ENCODE data around the gene RWDD1. TPM values are rescaled to one million over a fixed set of nuclear protein-coding genes. Genes with fewer than 3 reads are reported as not detected.

Gene RWDD1
- 10 to 100 TPM; 36.9 to 60.2 (median 44.6) TPM for polyA plus RNA-seq
- long read RNA-seq, donor 1, full-length matches to known transcripts, result 33 of 97 reads
- long read RNA-seq, donor 1, partial matches to known transcripts, result 64 of 97 reads
- long read RNA-seq, donor 1, other reads (novel, unspliced or antisense), result 0 of 97 reads
- long read RNA-seq, donor 2, full-length matches to known transcripts, result 13 of 26 reads
- long read RNA-seq, donor 2, partial matches to known transcripts, result 13 of 26 reads
- long read RNA-seq, donor 2, other reads (novel, unspliced or antisense), result 0 of 26 reads
- long read RNA-seq, donor 3, full-length matches to known transcripts, result 19 of 40 reads
- long read RNA-seq, donor 3, partial matches to known transcripts, result 21 of 40 reads
- long read RNA-seq, donor 3, other reads (novel, unspliced or antisense), result 0 of 40 reads
- long read RNA-seq, donor 4, full-length matches to known transcripts, result 1 of 1 reads
- long read RNA-seq, donor 4, partial matches to known transcripts, result 0 of 1 reads
- long read RNA-seq, donor 4, other reads (novel, unspliced or antisense), result 0 of 1 reads
- long read RNA-seq, donor 5, full-length matches to known transcripts, result 7 of 7 reads
- long read RNA-seq, donor 5, partial matches to known transcripts, result 0 of 7 reads
- long read RNA-seq, donor 5, other reads (novel, unspliced or antisense), result 0 of 7 reads
- long read RNA-seq, donor 6, full-length matches to known transcripts, result 22 of 36 reads
- long read RNA-seq, donor 6, partial matches to known transcripts, result 14 of 36 reads
- long read RNA-seq, donor 6, other reads (novel, unspliced or antisense), result 0 of 36 reads
- long read RNA-seq, donor 7, full-length matches to known transcripts, result 61 of 112 reads
- long read RNA-seq, donor 7, partial matches to known transcripts, result 51 of 112 reads
- long read RNA-seq, donor 7, other reads (novel, unspliced or antisense), result 0 of 112 reads
- long read RNA-seq, donor 8, full-length matches to known transcripts, result 2 of 2 reads
- long read RNA-seq, donor 8, partial matches to known transcripts, result 0 of 2 reads
- long read RNA-seq, donor 8, other reads (novel, unspliced or antisense), result 0 of 2 reads
- long read RNA-seq, donor 9, full-length matches to known transcripts, result 5 of 5 reads
- long read RNA-seq, donor 9, partial matches to known transcripts, result 0 of 5 reads
- long read RNA-seq, donor 9, other reads (novel, unspliced or antisense), result 0 of 5 reads
- long read RNA-seq, donor 10, full-length matches to known transcripts, result 24 of 52 reads
- long read RNA-seq, donor 10, partial matches to known transcripts, result 28 of 52 reads
- long read RNA-seq, donor 10, other reads (novel, unspliced or antisense), result 0 of 52 reads

- Histone ChIP-seq H3K4me3 (ENCODE audit: low read depth in 1 of 3, low read length in 3 of 3) (peak within 1 kb of the TSS; percentile 80 to 96 (median 88)), H3K27me3 (ENCODE audit: control insufficient read depth in 3 of 3, insufficient read depth in 3 of 3, low read length in 3 of 3) (no peaks in the 10 kb centered on the region), H3K9me3 (ENCODE audit: control insufficient read depth in 2 of 2, insufficient read depth in 1 of 2, low read depth in 1 of 2, low read length in 1 of 2) (no peaks in the 10 kb centered on the region), H3K27ac (ENCODE audit: low read depth in 1 of 3, low read length in 2 of 3) (peak within 1 kb of the TSS; percentile 89 to 99 (median 95)), H3K4me1 (ENCODE audit: control insufficient read depth in 3 of 3, insufficient read depth in 2 of 3, low read depth in 1 of 3, low read length in 2 of 3) (peaks cover 0 to 9% (median 2%) of the 10 kb centered on the region in 3 donors), H3K36me3 (ENCODE audit: control insufficient read depth in 3 of 3, insufficient read depth in 2 of 3, low read depth in 1 of 3, low read length in 3 of 3) (peaks cover 0 to 5% (median 2%) of the 10 kb centered on the region in 3 donors)
- DNase-seq, result peak; percentile 98 to 99
- 0% methylated on average over 46 to 62 of the region's 62 CpGs for WGBS, 3 donors
- no peak for FAIRE-seq
Measured at GRCh38 chr6:116570856-116571682, at the start of gene RWDD1. Gene RWDD1, plus strand, starts transcription at chr6:116571504. Its CDS starts 79 bp downstream, at chr6:116571583.

- Histone ChIP-seq H3K4me3 (ENCODE audit: low read depth in 1 of 3, low read length in 3 of 3) (no peak overlapping the region), H3K9me3 (ENCODE audit: control insufficient read depth in 2 of 2, insufficient read depth in 1 of 2, low read depth in 1 of 2, low read length in 1 of 2) (no peaks in the 10 kb centered on the region), H3K27me3 (ENCODE audit: control insufficient read depth in 3 of 3, insufficient read depth in 3 of 3, low read length in 3 of 3) (no peaks in the 10 kb centered on the region), H3K36me3 (ENCODE audit: control insufficient read depth in 3 of 3, insufficient read depth in 2 of 3, low read depth in 1 of 3, low read length in 3 of 3) (no peaks in the 10 kb centered on the region), H3K27ac (ENCODE audit: low read depth in 1 of 3, low read length in 2 of 3) (no peak overlapping the region), H3K4me1 (ENCODE audit: control insufficient read depth in 3 of 3, insufficient read depth in 2 of 3, low read depth in 1 of 3, low read length in 2 of 3) (no peaks in the 10 kb centered on the region)
- FAIRE-seq (no peak), DNase-seq (no peak)
- 95 to 98% (median 96%) methylated on average over 2 of the region's 2 CpGs for WGBS, 3 donors
Measured at GRCh38 chr6:116522896-116523295, 48.4 kb upstream of the RWDD1 start.

- Histone ChIP-seq H3K4me1 (ENCODE audit: control insufficient read depth in 3 of 3, insufficient read depth in 2 of 3, low read depth in 1 of 3, low read length in 2 of 3) (no peaks in the 10 kb centered on the region), H3K4me3 (ENCODE audit: low read depth in 1 of 3, low read length in 3 of 3) (no peak overlapping the region), H3K9me3 (ENCODE audit: control insufficient read depth in 2 of 2, insufficient read depth in 1 of 2, low read depth in 1 of 2, low read length in 1 of 2) (no peaks in the 10 kb centered on the region), H3K36me3 (ENCODE audit: control insufficient read depth in 3 of 3, insufficient read depth in 2 of 3, low read depth in 1 of 3, low read length in 3 of 3) (no peaks in the 10 kb centered on the region), H3K27me3 (ENCODE audit: control insufficient read depth in 3 of 3, insufficient read depth in 3 of 3, low read length in 3 of 3) (no peaks in the 10 kb centered on the region), H3K27ac (ENCODE audit: low read depth in 1 of 3, low read length in 2 of 3) (no peak overlapping the region)
- FAIRE-seq (no peak), DNase-seq (no peak)
- WGBS, 3 donors, result 79 to 90% (median 88%) methylated on average over 2 of the region's 2 CpGs
Measured at GRCh38 chr6:116524236-116524635, 47.1 kb upstream of the RWDD1 start.

- Histone ChIP-seq H3K27ac (ENCODE audit: low read depth in 1 of 3, low read length in 2 of 3) (no peak overlapping the region), H3K4me3 (ENCODE audit: low read depth in 1 of 3, low read length in 3 of 3) (no peak overlapping the region), H3K4me1 (ENCODE audit: control insufficient read depth in 3 of 3, insufficient read depth in 2 of 3, low read depth in 1 of 3, low read length in 2 of 3) (no peaks in the 10 kb centered on the region), H3K27me3 (ENCODE audit: control insufficient read depth in 3 of 3, insufficient read depth in 3 of 3, low read length in 3 of 3) (no peaks in the 10 kb centered on the region), H3K9me3 (ENCODE audit: control insufficient read depth in 2 of 2, insufficient read depth in 1 of 2, low read depth in 1 of 2, low read length in 1 of 2) (no peaks in the 10 kb centered on the region), H3K36me3 (ENCODE audit: control insufficient read depth in 3 of 3, insufficient read depth in 2 of 3, low read depth in 1 of 3, low read length in 3 of 3) (no peaks in the 10 kb centered on the region)
- DNase-seq, result no peak
- 85 to 93% (median 89%) methylated on average over 1 of the region's 1 CpG for WGBS, 3 donors
- no peak for FAIRE-seq
Measured at GRCh38 chr6:116528133-116528532, 43.2 kb upstream of the RWDD1 start.

- no peak for DNase-seq
Measured at GRCh38 chr6:116528780-116529179, 42.5 kb upstream of the RWDD1 start.

GRCh38 chr6:116529466-116530290 is 41.6 kb upstream of the RWDD1 start:
- Histone ChIP-seq H3K9me3 (ENCODE audit: control insufficient read depth in 2 of 2, insufficient read depth in 1 of 2, low read depth in 1 of 2, low read length in 1 of 2) (no peaks in the 10 kb centered on the region), H3K4me1 (ENCODE audit: control insufficient read depth in 3 of 3, insufficient read depth in 2 of 3, low read depth in 1 of 3, low read length in 2 of 3) (no peaks in the 10 kb centered on the region), H3K36me3 (ENCODE audit: control insufficient read depth in 3 of 3, insufficient read depth in 2 of 3, low read depth in 1 of 3, low read length in 3 of 3) (no peaks in the 10 kb centered on the region), H3K27ac (ENCODE audit: low read depth in 1 of 3, low read length in 2 of 3) (no peak overlapping the region), H3K4me3 (ENCODE audit: low read depth in 1 of 3, low read length in 3 of 3) (no peak overlapping the region), H3K27me3 (ENCODE audit: control insufficient read depth in 3 of 3, insufficient read depth in 3 of 3, low read length in 3 of 3) (no peaks in the 10 kb centered on the region)
- DNase-seq (no peak), FAIRE-seq (no peak)
- WGBS, 3 donors, result 76 to 85% (median 79%) methylated on average over 3 of the region's 3 CpGs

More at GRCh38 chr6:116528780-116529179, 42.5 kb upstream of the RWDD1 start:
- no peaks in the 10 kb centered on the region for H3K36me3 ChIP-seq (ENCODE audit: control insufficient read depth in 3 of 3, insufficient read depth in 2 of 3, low read depth in 1 of 3, low read length in 3 of 3)
- whole genome bisulfite sequencing, 3 donors, result 54 to 66% (median 60%) methylated on average over 3 of the region's 3 CpGs
- no peaks in the 10 kb centered on the region for H3K4me1 ChIP-seq (ENCODE audit: control insufficient read depth in 3 of 3, insufficient read depth in 2 of 3, low read depth in 1 of 3, low read length in 2 of 3)
- no peaks in the 10 kb centered on the region for H3K27me3 ChIP-seq (ENCODE audit: control insufficient read depth in 3 of 3, insufficient read depth in 3 of 3, low read length in 3 of 3)
- H3K27ac ChIP-seq (ENCODE audit: low read depth in 1 of 3, low read length in 2 of 3), result no peak overlapping the region
- H3K9me3 ChIP-seq (ENCODE audit: control insufficient read depth in 2 of 2, insufficient read depth in 1 of 2, low read depth in 1 of 2, low read length in 1 of 2), result no peaks in the 10 kb centered on the region
- FAIRE-seq, result no peak
- H3K4me3 ChIP-seq (ENCODE audit: low read depth in 1 of 3, low read length in 3 of 3), result no peak overlapping the region

- FAIRE-seq (no peak), DNase-seq (no peak)
- no peaks in the 10 kb centered on the region for H3K9me3 ChIP-seq (ENCODE audit: control insufficient read depth in 2 of 2, insufficient read depth in 1 of 2, low read depth in 1 of 2, low read length in 1 of 2)
- H3K27ac ChIP-seq (ENCODE audit: low read depth in 1 of 3, low read length in 2 of 3), result no peak overlapping the region
- no peaks in the 10 kb centered on the region for H3K4me1 ChIP-seq (ENCODE audit: control insufficient read depth in 3 of 3, insufficient read depth in 2 of 3, low read depth in 1 of 3, low read length in 2 of 3)
- no peaks in the 10 kb centered on the region for H3K27me3 ChIP-seq (ENCODE audit: control insufficient read depth in 3 of 3, insufficient read depth in 3 of 3, low read length in 3 of 3)
- 65% methylated on average over 2 of the region's 2 CpGs for WGBS, 3 donors
- H3K36me3 ChIP-seq (ENCODE audit: control insufficient read depth in 3 of 3, insufficient read depth in 2 of 3, low read depth in 1 of 3, low read length in 3 of 3), result no peaks in the 10 kb centered on the region
- no peak overlapping the region for H3K4me3 ChIP-seq (ENCODE audit: low read depth in 1 of 3, low read length in 3 of 3)
Measured at GRCh38 chr6:116530436-116530835, 40.9 kb upstream of the RWDD1 start.
